ENCODE data around the gene PDE7B. TPM values are rescaled to one million over a fixed set of nuclear protein-coding genes. Genes with fewer than 3 reads are reported as not detected.

Gene PDE7B
- 0.03 TPM for total RNA-seq (2021; ENCODE audit: unreplicated experiment)
- polyA plus RNA-seq (2012; ENCODE audit: insufficient read length), result not detected
- Bru-seq, nascent RNA, result percentile 20 among the genes with signal in this experiment
- BruChase-seq, experiment 1, labeled RNA remaining after a 2-hour chase, result percentile 12 among the genes with signal in this experiment
- BruChase-seq, experiment 2, labeled RNA remaining after a 6-hour chase, result percentile 12 among the genes with signal in this experiment
- long read RNA-seq, result 0 reads

GRCh38 chr6:135851442-135852271, at the start of gene PDE7B:
Gene PDE7B, plus strand, starts transcription at chr6:135851701.
- H3K27me3 ChIP-seq (ENCODE audit: control insufficient read depth, insufficient read depth, low read length), result no peaks in the 10 kb centered on the region; the same call in 1 of the 2 replicates
- in situ Hi-C loops (cut with HindIII; ENCODE audit: low pct_unique_long_range_greater_than_20kb, low sequenced_read_pairs) (no loop called here), intact Hi-C loops (cut with micrococcal nuclease; ENCODE audit: unreplicated experiment) (no loop called here)
- no peak within 1 kb of the TSS for H3K27ac ChIP-seq (ENCODE audit: low read length)
- no TSS peak for BruUV-seq (replicated peaks)
- TF ChIP-seq SIN3A (IDR thresholded peaks at IDR 0.05; ENCODE audit: borderline replicate concordance, insufficient read depth, low read depth, low read length) (no peak), CTCF (IDR thresholded peaks at IDR 0.05) (no peak)
- POLR2A ChIA-PET, result no interaction called here
- peak within 1 kb of the TSS in 1 of 2 experiments; percentile 16; a peak in 1 of 4 replicates for H3K4me3 ChIP-seq (ENCODE audit: low read depth in 2 of 2, low read length in 2 of 2)
- H3K4me1 ChIP-seq (ENCODE audit: control insufficient read depth, insufficient read depth, low read length), result no peaks in the 10 kb centered on the region
- H3K36me3 ChIP-seq (ENCODE audit: control insufficient read depth, insufficient read depth, low read length), result no peaks in the 10 kb centered on the region
- DNase-seq (ENCODE audit: low read depth, low spot score) (no peak), ATAC-seq (peak; percentile 92)
- no peaks in the 10 kb centered on the region for H3K9me3 ChIP-seq (ENCODE audit: control insufficient read depth, insufficient read depth, low read depth, low read length)
- CTCF ChIA-PET, result no interaction called here

- Histone ChIP-seq H3K27ac (ENCODE audit: low read length) (no peak overlapping the region), H3K9me3 (ENCODE audit: control insufficient read depth, insufficient read depth, low read depth, low read length) (no peaks in the 10 kb centered on the region), H3K27me3 (ENCODE audit: control insufficient read depth, insufficient read depth, low read length) (no peaks in the 10 kb centered on the region), H3K4me1 (ENCODE audit: control insufficient read depth, insufficient read depth, low read length) (no peaks in the 10 kb centered on the region), H3K36me3 (ENCODE audit: control insufficient read depth, insufficient read depth, low read length) (no peaks in the 10 kb centered on the region), H3K4me3 (ENCODE audit: low read depth in 2 of 2, low read length in 2 of 2) (no peak overlapping the region)
- CTCF ChIA-PET, result no interaction called here
- no peak for TF ChIP-seq TCF7L2 (IDR thresholded peaks at IDR 0.05; ENCODE audit: low read depth, low read length)
- TF ChIP-seq REST (IDR thresholded peaks at IDR 0.05; ENCODE audit: insufficient read depth in 1 of 2, low read depth in 2 of 2, low read length in 1 of 2), result no peak
- TF ChIP-seq CTCF (IDR thresholded peaks at IDR 0.05), result no peak
- TF ChIP-seq POLR2AphosphoS5 (IDR thresholded peaks at IDR 0.05; ENCODE audit: low read depth, low read length), result no peak
- TF ChIP-seq SIN3A (IDR thresholded peaks at IDR 0.05; ENCODE audit: borderline replicate concordance, insufficient read depth, low read depth, low read length), result no peak
- no TSS peak for BruUV-seq (replicated peaks)
- DNase-seq (ENCODE audit: low read depth, low spot score) (no peak), ATAC-seq (no peak)
- intact Hi-C loops (cut with micrococcal nuclease; ENCODE audit: unreplicated experiment) (no loop called here), in situ Hi-C loops (cut with HindIII; ENCODE audit: low pct_unique_long_range_greater_than_20kb, low sequenced_read_pairs) (no loop called here)
- POLR2A ChIA-PET, result no interaction called here
These were observed 49.6 kb upstream of the PDE7B start for GRCh38 chr6:135801755-135802465.

Data from Panc1 (cell line).